ENCODE data around the gene MPP3.

The MPP3 gene

DNA sequence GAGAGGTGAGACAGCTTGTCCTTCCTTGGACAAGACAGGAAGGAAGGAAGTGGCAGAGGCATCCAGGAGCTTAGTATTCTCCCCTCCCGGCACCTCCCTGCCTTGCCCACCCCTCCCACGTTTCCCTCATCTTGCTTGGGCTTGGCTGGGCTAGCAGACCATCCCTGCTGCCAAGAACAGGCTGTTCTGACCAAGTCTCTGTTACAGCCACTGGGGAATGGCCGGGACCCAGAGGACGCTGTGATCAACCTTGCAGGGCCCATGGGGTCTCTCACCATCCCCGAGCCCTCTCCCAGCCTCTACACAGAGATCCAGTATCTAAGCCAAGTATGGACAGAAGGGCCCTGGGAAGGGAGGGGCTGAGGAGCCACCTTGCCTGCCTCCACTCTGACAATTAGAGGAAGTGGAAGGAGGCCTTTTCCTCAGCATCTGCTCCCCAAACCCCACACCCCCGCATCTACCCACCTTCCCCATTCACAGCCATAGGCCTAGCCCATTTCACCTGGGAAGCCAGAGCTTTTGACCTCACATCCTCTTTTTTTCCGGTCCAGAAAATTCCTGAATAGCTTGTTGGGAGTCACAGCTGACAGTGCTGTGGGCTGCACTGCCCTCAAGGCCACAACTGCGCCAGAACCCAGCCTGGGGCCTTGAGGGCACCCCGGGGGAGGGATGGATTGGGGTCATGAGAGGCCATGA, 28.1 kb upstream of the MPP3 start:
- Histone ChIP-seq H3K9ac (ENCODE audit: low read length) (no peak overlapping the region), H3K36me3 (replicated peaks; ENCODE audit: low read depth, low read length) (no peaks in the 10 kb centered on the region), H3K9me3 (ENCODE audit: insufficient read depth, low read length) (no peaks in the 10 kb centered on the region), H4K20me1 (ENCODE audit: insufficient read depth, low read length) (no peaks in the 10 kb centered on the region), H3K27me3 (ENCODE audit: low read depth, low read length) (peaks cover 19% of the 10 kb centered on the region), H3K27ac (ENCODE audit: low read length) (no peak overlapping the region), H3K4me3 (ENCODE audit: low read length) (no peak overlapping the region), H3K4me2 (ENCODE audit: low read length) (no peak overlapping the region), H3K4me1 (ENCODE audit: low read length) (peaks cover 12% of the 10 kb centered on the region; the same call in 1 of the 2 replicates), H3K79me2 (ENCODE audit: low read length) (no peaks in the 10 kb centered on the region), H2AFZ (ENCODE audit: low read depth, low read length) (no peak overlapping the region)
- TF ChIP-seq, protein P1, sequence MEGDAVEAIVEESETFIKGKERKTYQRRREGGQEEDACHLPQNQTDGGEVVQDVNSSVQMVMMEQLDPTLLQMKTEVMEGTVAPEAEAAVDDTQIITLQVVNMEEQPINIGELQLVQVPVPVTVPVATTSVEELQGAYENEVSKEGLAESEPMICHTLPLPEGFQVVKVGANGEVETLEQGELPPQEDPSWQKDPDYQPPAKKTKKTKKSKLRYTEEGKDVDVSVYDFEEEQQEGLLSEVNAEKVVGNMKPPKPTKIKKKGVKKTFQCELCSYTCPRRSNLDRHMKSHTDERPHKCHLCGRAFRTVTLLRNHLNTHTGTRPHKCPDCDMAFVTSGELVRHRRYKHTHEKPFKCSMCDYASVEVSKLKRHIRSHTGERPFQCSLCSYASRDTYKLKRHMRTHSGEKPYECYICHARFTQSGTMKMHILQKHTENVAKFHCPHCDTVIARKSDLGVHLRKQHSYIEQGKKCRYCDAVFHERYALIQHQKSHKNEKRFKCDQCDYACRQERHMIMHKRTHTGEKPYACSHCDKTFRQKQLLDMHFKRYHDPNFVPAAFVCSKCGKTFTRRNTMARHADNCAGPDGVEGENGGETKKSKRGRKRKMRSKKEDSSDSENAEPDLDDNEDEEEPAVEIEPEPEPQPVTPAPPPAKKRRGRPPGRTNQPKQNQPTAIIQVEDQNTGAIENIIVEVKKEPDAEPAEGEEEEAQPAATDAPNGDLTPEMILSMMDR (IDR thresholded peaks at IDR 0.05; ENCODE audit: low read depth, low read length), result no peak
- no peak for TF ChIP-seq EZH2phosphoT487 (IDR thresholded peaks at IDR 0.05; ENCODE audit: low read depth)

DNA sequence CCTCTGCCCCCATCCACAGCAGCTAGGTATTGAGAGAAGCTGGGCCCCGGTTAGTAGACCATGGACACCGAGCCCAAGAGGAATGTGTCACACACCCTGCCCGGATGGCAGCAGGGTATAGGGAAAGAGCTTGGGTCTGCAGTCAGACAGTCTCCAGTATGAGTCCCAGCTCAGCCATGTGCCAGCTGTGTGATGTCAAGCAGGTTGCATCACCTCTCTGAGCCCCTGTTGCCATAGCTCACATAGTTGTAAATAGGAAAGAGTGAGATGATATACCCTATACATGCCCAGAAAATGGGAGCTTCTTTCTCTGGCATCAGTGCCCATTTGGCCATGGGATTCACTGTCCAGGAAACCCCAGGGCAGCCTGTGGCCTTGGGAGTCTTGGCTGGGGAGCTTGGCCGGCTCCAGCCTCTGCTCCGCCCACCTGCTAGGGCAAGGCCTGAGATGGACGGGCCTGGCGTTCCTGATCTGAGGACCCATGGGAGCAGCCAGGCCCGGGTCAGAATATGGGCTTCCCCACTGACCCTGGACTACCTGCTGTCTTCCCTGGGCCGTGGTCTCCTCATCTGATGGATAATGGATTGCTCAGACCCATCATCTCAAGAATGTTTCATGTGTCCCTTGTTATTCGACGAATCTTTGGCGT, 27.3 kb upstream of the MPP3 start:
- Histone ChIP-seq H3K36me3 (replicated peaks; ENCODE audit: low read depth, low read length) (no peaks in the 10 kb centered on the region), H4K20me1 (ENCODE audit: insufficient read depth, low read length) (no peaks in the 10 kb centered on the region), H2AFZ (ENCODE audit: low read depth, low read length) (no peak overlapping the region), H3K4me3 (ENCODE audit: low read length) (no peak overlapping the region), H3K27me3 (ENCODE audit: low read depth, low read length) (peaks cover 16% of the 10 kb centered on the region), H3K9me3 (ENCODE audit: insufficient read depth, low read length) (no peaks in the 10 kb centered on the region), H3K79me2 (ENCODE audit: low read length) (no peaks in the 10 kb centered on the region), H3K4me1 (ENCODE audit: low read length) (peaks cover 12% of the 10 kb centered on the region; the same call in 1 of the 2 replicates), H3K9ac (ENCODE audit: low read length) (no peak overlapping the region), H3K27ac (ENCODE audit: low read length) (no peak overlapping the region), H3K4me2 (ENCODE audit: low read length) (no peak overlapping the region)
- TF ChIP-seq, protein P1 (IDR thresholded peaks at IDR 0.05; ENCODE audit: low read depth, low read length), result no peak
- TF ChIP-seq EZH2phosphoT487 (IDR thresholded peaks at IDR 0.05; ENCODE audit: low read depth), result no peak

DNA sequence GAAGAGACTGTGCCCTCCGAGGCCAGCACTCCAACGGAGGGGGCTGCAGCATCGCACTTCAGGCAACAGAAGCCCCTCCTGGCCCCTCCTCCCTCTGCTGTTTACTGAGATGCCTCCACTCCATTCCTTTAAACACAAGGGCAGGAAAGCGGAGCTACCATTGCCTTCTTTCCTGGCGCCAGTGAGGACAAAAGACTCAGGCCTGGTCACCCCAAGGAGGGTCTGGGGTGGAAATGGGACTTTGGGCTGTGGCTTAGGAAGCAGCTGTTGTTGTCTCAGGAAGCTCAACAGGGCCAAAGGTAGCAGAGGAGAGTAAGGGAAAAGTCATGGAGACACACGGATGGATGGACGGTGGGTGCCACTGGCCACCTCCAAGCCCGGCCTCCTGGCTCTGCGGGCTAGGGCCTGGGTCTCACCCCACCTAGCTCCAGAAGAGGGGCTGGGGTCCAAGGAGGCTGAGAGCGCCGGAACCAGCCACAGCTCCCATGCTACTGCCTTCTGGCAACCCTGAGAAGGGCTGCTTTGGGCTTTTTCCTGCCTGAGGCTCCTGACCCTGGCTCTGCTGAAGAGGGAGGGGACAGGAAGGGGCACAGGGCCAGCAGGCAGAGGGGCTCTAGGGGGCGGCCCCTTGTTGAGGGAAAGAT, 25.1 kb upstream of the MPP3 start:
- no peaks in the 10 kb centered on the region for H3K9me3 ChIP-seq (ENCODE audit: insufficient read depth, low read length)
- peaks cover 14% of the 10 kb centered on the region for H3K27me3 ChIP-seq (ENCODE audit: low read depth, low read length)
- H3K4me1 ChIP-seq (ENCODE audit: low read length), result peaks cover 6% of the 10 kb centered on the region; the same call in 1 of the 2 replicates
- TF ChIP-seq, protein P1 (IDR thresholded peaks at IDR 0.05; ENCODE audit: low read depth, low read length), result no peak
- TF ChIP-seq EZH2phosphoT487 (IDR thresholded peaks at IDR 0.05; ENCODE audit: low read depth), result no peak
- H3K9ac ChIP-seq (ENCODE audit: low read length), result no peak overlapping the region
- H3K4me2 ChIP-seq (ENCODE audit: low read length), result no peak overlapping the region
- no peak overlapping the region for H3K4me3 ChIP-seq (ENCODE audit: low read length)
- H3K79me2 ChIP-seq (ENCODE audit: low read length), result no peaks in the 10 kb centered on the region
- H3K36me3 ChIP-seq (replicated peaks; ENCODE audit: low read depth, low read length), result no peaks in the 10 kb centered on the region
- no peak overlapping the region for H2AFZ ChIP-seq (ENCODE audit: low read depth, low read length)
- H3K27ac ChIP-seq (ENCODE audit: low read length), result no peak overlapping the region
- no peaks in the 10 kb centered on the region for H4K20me1 ChIP-seq (ENCODE audit: insufficient read depth, low read length)

DNA sequence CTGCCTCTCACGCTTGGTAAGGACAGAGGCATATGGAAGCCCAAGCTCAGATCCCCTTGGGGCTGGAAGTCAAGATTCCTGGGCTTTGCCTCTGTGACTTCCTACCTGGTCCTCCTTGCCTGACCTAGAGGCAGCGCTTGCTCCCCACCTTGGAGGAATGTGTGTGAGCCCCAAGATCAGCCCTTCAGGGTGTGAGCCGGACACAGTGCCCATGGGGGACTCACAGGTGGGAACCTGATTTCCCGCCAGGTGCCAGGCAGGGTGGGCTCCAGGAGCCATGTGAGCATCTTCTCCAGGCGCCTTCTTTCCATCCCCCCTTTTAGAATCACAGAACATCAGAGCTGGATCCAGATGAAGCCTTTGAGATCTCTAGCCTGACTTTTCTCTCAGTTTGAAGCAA, 24.2 kb upstream of the MPP3 start:
- Histone ChIP-seq H4K20me1 (ENCODE audit: insufficient read depth, low read length) (no peaks in the 10 kb centered on the region), H2AFZ (ENCODE audit: low read depth, low read length) (no peak overlapping the region), H3K27me3 (ENCODE audit: low read depth, low read length) (peaks cover 20% of the 10 kb centered on the region), H3K9ac (ENCODE audit: low read length) (no peak overlapping the region), H3K79me2 (ENCODE audit: low read length) (no peaks in the 10 kb centered on the region), H3K4me3 (ENCODE audit: low read length) (no peak overlapping the region), H3K36me3 (replicated peaks; ENCODE audit: low read depth, low read length) (no peaks in the 10 kb centered on the region), H3K4me2 (ENCODE audit: low read length) (no peak overlapping the region), H3K4me1 (ENCODE audit: low read length) (peaks cover 6% of the 10 kb centered on the region; the same call in 1 of the 2 replicates), H3K9me3 (ENCODE audit: insufficient read depth, low read length) (no peaks in the 10 kb centered on the region), H3K27ac (ENCODE audit: low read length) (no peak overlapping the region)
- TF ChIP-seq EZH2phosphoT487 (IDR thresholded peaks at IDR 0.05; ENCODE audit: low read depth), result no peak
- TF ChIP-seq, protein P1 (IDR thresholded peaks at IDR 0.05; ENCODE audit: low read depth, low read length), result no peak
